Hepatocyte (in vitro differentiated cells): ENCODE measurements around the gene SRBD1. TPM values are rescaled to one million over a fixed set of nuclear protein-coding genes. Genes with fewer than 3 reads are reported as not detected.

Experiments
- DNase-seq: peaks from one replicate; pipeline ENCODE4 v3.0.0-alpha.2; 2016; ENCODE audit warnings: low spot score
- H2AFZ ChIP-seq: fragments of 200-600 bp; sonication (generic); 2 replicates; pipeline ENCODE4 v1.6.0; 2016; ENCODE audit warnings: antibody characterized with exemption, mild to moderate bottlenecking
- H3K27ac ChIP-seq: fragments of 200-600 bp; sonication (generic); 2 replicates; pipeline ENCODE4 v1.5.1; 2016; ENCODE audit warnings: mild to moderate bottlenecking
- H3K27me3 ChIP-seq: fragments of 200-600 bp; sonication (generic); 2 replicates; pipeline ENCODE4 v1.6.1; 2016
- H3K36me3 ChIP-seq: fragments of 200-600 bp; sonication (generic); replicated peaks from 2 replicates; pipeline ENCODE4 v1.5.1; 2016; ENCODE audit warnings: low read depth; ENCODE audit not compliant: insufficient read depth
- H3K4me1 ChIP-seq: fragments of 200-600 bp; sonication (generic); 2 replicates; pipeline ENCODE4 v1.5.1; 2016; ENCODE audit warnings: mild to moderate bottlenecking, moderate library complexity; ENCODE audit not compliant: insufficient read depth
- H3K4me2 ChIP-seq: fragments of 200-600 bp; sonication (generic); 2 replicates; pipeline ENCODE4 v1.6.0; 2016
- H3K4me3 ChIP-seq: fragments of 200-600 bp; sonication (generic); 2 replicates; pipeline ENCODE4 v1.5.1; 2016; ENCODE audit warnings: mild to moderate bottlenecking
- H3K79me2 ChIP-seq: fragments of 200-600 bp; sonication (generic); 2 replicates; pipeline ENCODE4 v1.6.0; 2017; ENCODE audit warnings: mild to moderate bottlenecking
- H3K9me2 ChIP-seq: fragments of 200-600 bp; sonication (generic); replicated peaks from 2 replicates; pipeline ENCODE4 v1.6.0; 2017; ENCODE audit warnings: mild to moderate bottlenecking; ENCODE audit not compliant: insufficient read depth
- H3K9me3 ChIP-seq: fragments of 200-600 bp; sonication (generic); 2 replicates; pipeline ENCODE4 v1.5.1; 2016; ENCODE audit warnings: low read depth, mild to moderate bottlenecking
- H4K20me1 ChIP-seq: fragments of 200-600 bp; sonication (generic); 2 replicates; pipeline ENCODE4 v1.6.0; 2016; ENCODE audit warnings: mild to moderate bottlenecking; ENCODE audit not compliant: insufficient read depth, poor library complexity, severe bottlenecking
- CTCF ChIP-seq: fragments of 200-600 bp; sonication (generic); IDR thresholded peaks from 2 replicates; pipeline ENCODE4 v1.5.1; 2016; ENCODE audit warnings: antibody characterized with exemption, mild to moderate bottlenecking; ENCODE audit not compliant: poor library complexity
- EZH2 ChIP-seq: fragments of 200-600 bp; sonication (generic); IDR thresholded peaks from 2 replicates; pipeline ENCODE4 v1.6.1; 2016; ENCODE audit warnings: antibody characterized with exemption, mild to moderate bottlenecking, borderline replicate concordance
- EZH2phosphoT487 ChIP-seq: fragments of 200-600 bp; sonication (generic); IDR thresholded peaks from one replicate; pipeline ENCODE4 v1.6.1; 2018; ENCODE audit warnings: antibody characterized with exemption, mild to moderate bottlenecking, low read depth, moderate library complexity; ENCODE audit not compliant: unreplicated experiment, severe bottlenecking
- WGBS: methylation state at CpG from one replicate; pipeline ENCODE4 v1.1.6; 2016; ENCODE audit warnings: low lambda C conversion rate; ENCODE audit errors: missing lambda C conversion rate; 5-methylcytosine and 5-hydroxymethylcytosine counted together
- polyA plus RNA-seq: library from polyadenylated mRNA; unstranded; fragments of >200 nt; fragmentation: Nextera tagmentation; extraction: Ambion mirVana; gene quantifications from 2 replicates; pipeline ENCODE4 v1.2.1, GENCODE V29; 2016
- total RNA-seq: library from RNA; depleted of rRNA; stranded (reverse); fragments of >200 nt; gene quantifications from 2 replicates; pipeline ENCODE4 v1.2.3, GENCODE V29; 2014

The SRBD1 gene
- total and polyA plus RNA-seq, 2 experiments from 2014 or later = 6.7 to 16.6 TPM

- Histone ChIP-seq H2AFZ (no peak overlapping the region), H3K4me3 (no peak overlapping the region), H3K9me2 (no peaks in the 10 kb centered on the region), H3K9me3 (no peaks in the 10 kb centered on the region), H3K4me1 (peaks cover 5% of the 10 kb centered on the region), H4K20me1 (no peaks in the 10 kb centered on the region), H3K36me3 (no peaks in the 10 kb centered on the region), H3K27me3 (no peaks in the 10 kb centered on the region), H3K79me2 (no peaks in the 10 kb centered on the region), H3K4me2 (peak overlapping the region; percentile 50), H3K27ac (peak overlapping the region; percentile 46)
- no peak for TF ChIP-seq CTCF
- no peak for TF ChIP-seq EZH2phosphoT487
- no peak for TF ChIP-seq EZH2
- WGBS = 60% methylated on average over 5 of the region's 5 CpGs
- DNase-seq = peak; percentile 16
These were observed 42.9 kb downstream of the SRBD1 start for GRCh38 chr2:45567974-45568789.

DNA sequence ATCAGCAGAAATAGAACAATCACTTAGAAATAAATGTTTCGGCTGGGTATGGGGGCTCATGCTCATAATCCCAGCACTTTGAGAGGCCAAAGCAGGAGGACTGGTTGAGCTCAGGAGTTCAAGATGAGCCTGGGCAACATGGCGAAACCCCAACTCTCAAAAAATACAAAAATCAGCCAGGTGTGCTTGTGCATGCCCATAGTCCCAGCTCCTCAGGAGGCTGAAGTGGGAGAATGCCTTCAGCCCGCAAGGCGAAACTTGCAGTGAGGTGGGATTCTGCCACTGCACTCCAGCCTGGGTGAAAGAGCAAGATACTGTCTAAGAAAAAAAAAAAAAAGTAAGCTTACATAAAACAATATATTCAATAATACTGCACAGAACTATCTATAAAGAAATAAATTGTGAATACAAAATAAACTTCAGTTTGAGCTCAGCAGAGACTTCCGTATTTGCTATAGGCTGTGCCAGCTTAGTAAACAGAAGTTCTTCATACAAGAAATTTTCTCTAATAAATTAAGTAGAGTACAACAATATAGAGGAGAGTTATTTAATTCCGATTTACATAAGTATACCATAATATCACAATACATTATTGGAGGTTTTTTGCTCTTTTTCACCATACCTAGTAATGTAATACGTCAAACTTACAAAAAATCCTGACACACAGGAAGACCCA lies 43.6 kb downstream of the SRBD1 start:
- peak overlapping the region; percentile 39 for H3K27ac ChIP-seq
- no peaks in the 10 kb centered on the region for H3K79me2 ChIP-seq
- no peak for DNase-seq
- WGBS = 97% methylated on average over 7 of the region's 7 CpGs
- TF ChIP-seq EZH2 (no peak), EZH2phosphoT487 (no peak), CTCF (no peak)
- no peak overlapping the region for H2AFZ ChIP-seq
- no peak overlapping the region for H3K4me3 ChIP-seq
- H3K27me3 ChIP-seq = no peaks in the 10 kb centered on the region
- H3K36me3 ChIP-seq = no peaks in the 10 kb centered on the region
- peaks cover 5% of the 10 kb centered on the region for H3K4me1 ChIP-seq
- H3K9me3 ChIP-seq = no peaks in the 10 kb centered on the region
- H4K20me1 ChIP-seq = no peaks in the 10 kb centered on the region
- peak overlapping the region; percentile 50 for H3K4me2 ChIP-seq
- no peaks in the 10 kb centered on the region for H3K9me2 ChIP-seq

DNA sequence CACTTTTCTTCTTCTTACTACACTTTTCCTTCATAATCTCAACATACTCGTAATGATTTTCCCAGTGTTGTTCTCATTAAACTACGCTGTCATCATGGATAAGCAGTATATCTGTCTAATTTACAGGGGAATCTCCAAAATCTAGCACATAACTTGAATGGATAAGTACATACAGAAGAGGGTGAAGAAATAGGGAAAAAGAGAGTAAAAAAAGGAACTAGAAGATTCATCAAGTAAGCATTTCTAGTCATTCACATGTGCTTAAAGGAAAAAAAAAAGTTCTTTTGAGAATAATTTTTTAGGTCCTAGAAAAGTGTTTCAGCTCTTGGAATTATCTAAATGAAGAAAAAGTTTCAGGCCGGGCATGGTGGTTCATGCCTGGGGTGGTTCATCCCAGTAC lies 51.6 kb downstream of the SRBD1 start:
- no peak for DNase-seq
- TF ChIP-seq EZH2 = no peak
- no peak for TF ChIP-seq CTCF
- TF ChIP-seq EZH2phosphoT487 = no peak
- Histone ChIP-seq H3K4me3 (no peak overlapping the region), H3K9me2 (no peaks in the 10 kb centered on the region), H3K9me3 (no peaks in the 10 kb centered on the region), H3K79me2 (no peaks in the 10 kb centered on the region), H3K27me3 (no peaks in the 10 kb centered on the region), H2AFZ (no peak overlapping the region), H3K36me3 (no peaks in the 10 kb centered on the region), H3K4me2 (no peak overlapping the region), H3K27ac (no peak overlapping the region), H4K20me1 (no peaks in the 10 kb centered on the region), H3K4me1 (no peaks in the 10 kb centered on the region)
- WGBS = 100% methylated on average over 3 of the region's 3 CpGs
